CD8-positive, alpha-beta memory T cell (primary cell): ENCODE results near the gene KRT72. TPM values are rescaled to one million over a fixed set of nuclear protein-coding genes. Genes with fewer than 3 reads are reported as not detected.
A peak's percentile ranks its signal among the peaks of the same experiment; 100 is the strongest.

ENCODE experiments used
- CTCF ChIA-PET: fragments of 350-600 bp; sonication (Branson Sonifier 250); formaldehyde crosslinking; loops from one replicate; lab custom pipeline; 2021; ENCODE audit warnings: antibody characterized with exemption; lab: Charles Lee
- POLR2A ChIA-PET: fragments of 350-600 bp; sonication (Branson Sonifier 250); formaldehyde crosslinking; loops from one replicate; lab custom pipeline; 2021; ENCODE audit warnings: antibody characterized with exemption; lab: Charles Lee
- DNase-seq, 5 donors: peaks; one replicate each; pipeline versions ENCODE4 v3.0.0 to v3.0.0-alpha.2; 2020 to 2022; ENCODE audit warnings: mixed read lengths in 1 of 5
- H3K27ac ChIP-seq: one replicate; pipeline ENCODE4 v1.7.0; 2013; ENCODE audit warnings: low read depth, mild to moderate bottlenecking, low read length, moderate library complexity
- H3K27me3 ChIP-seq: 2 replicates; pipeline ENCODE4 v1.7.0; 2013; ENCODE audit warnings: low read length, mild to moderate bottlenecking; ENCODE audit not compliant: insufficient read depth, poor library complexity, severe bottlenecking
- H3K36me3 ChIP-seq: 2 replicates; pipeline ENCODE4 v1.7.0; 2013; ENCODE audit warnings: mild to moderate bottlenecking, low read length, moderate library complexity; ENCODE audit not compliant: insufficient read depth
- H3K4me1 ChIP-seq: 2 replicates; pipeline ENCODE4 v1.7.0; 2013; ENCODE audit warnings: mild to moderate bottlenecking, low read length, moderate library complexity; ENCODE audit not compliant: insufficient read depth
- H3K4me3 ChIP-seq: 2 replicates; pipeline ENCODE4 v1.7.0; 2013; ENCODE audit warnings: mild to moderate bottlenecking, low read length
- H3K9me3 ChIP-seq: 2 replicates; pipeline ENCODE4 v1.7.0; 2013; ENCODE audit warnings: mild to moderate bottlenecking, low read length
- H3K27ac Mint-ChIP-seq, 8 donors: one replicate each; pipeline ENCODE4 v1.8.0; 2020 to 2021; ENCODE audit warnings: mixed read lengths in 8 of 8, mild to moderate bottlenecking in 6 of 8, inconsistent platforms in 3 of 8, moderate library complexity in 3 of 8
- H3K27me3 Mint-ChIP-seq, 2 donors: one replicate each; pipeline ENCODE4 v1.8.0; 2020 to 2021; ENCODE audit warnings: mixed read lengths in 2 of 2, mild to moderate bottlenecking in 1 of 2, moderate library complexity in 1 of 2
- H3K36me3 Mint-ChIP-seq, 3 donors: one replicate each; pipeline ENCODE4 v1.8.0; 2020 to 2021; ENCODE audit warnings: mixed read lengths in 3 of 3, inconsistent platforms in 1 of 3, mild to moderate bottlenecking in 1 of 3
- H3K4me1 Mint-ChIP-seq, 3 donors: one replicate each; pipeline ENCODE4 v1.8.0; 2020 to 2021; ENCODE audit warnings: mixed read lengths in 3 of 3, inconsistent platforms in 1 of 3, mild to moderate bottlenecking in 1 of 3
- H3K4me3 Mint-ChIP-seq, 7 donors: one replicate each; pipeline ENCODE4 v1.8.0; 2020 to 2021; ENCODE audit warnings: mixed read lengths in 7 of 7, mild to moderate bottlenecking in 6 of 7, moderate library complexity in 4 of 7, inconsistent platforms in 2 of 7
- H3K9me3 Mint-ChIP-seq, 5 donors: one replicate each; pipeline ENCODE4 v1.8.0; 2020 to 2022; ENCODE audit warnings: mixed read lengths in 5 of 5, mild to moderate bottlenecking in 3 of 5, moderate library complexity in 2 of 5, inconsistent platforms in 1 of 5
- polyA plus RNA-seq: library from polyadenylated mRNA; unstranded; fragments of 300-500 nt; fragmentation: Illumina TruSeq; gene quantifications from one replicate; pipeline ENCODE4 v1.2.3, GENCODE V29; 2021
- total RNA-seq, 2 experiments: library from RNA; stranded (reverse); gene quantifications; one replicate each; pipeline ENCODE4 v1.2.3, GENCODE V29; 2021

KRT72 gene
- total and polyA plus RNA-seq, 3 experiments from 2014 or later, result not detected

DNA sequence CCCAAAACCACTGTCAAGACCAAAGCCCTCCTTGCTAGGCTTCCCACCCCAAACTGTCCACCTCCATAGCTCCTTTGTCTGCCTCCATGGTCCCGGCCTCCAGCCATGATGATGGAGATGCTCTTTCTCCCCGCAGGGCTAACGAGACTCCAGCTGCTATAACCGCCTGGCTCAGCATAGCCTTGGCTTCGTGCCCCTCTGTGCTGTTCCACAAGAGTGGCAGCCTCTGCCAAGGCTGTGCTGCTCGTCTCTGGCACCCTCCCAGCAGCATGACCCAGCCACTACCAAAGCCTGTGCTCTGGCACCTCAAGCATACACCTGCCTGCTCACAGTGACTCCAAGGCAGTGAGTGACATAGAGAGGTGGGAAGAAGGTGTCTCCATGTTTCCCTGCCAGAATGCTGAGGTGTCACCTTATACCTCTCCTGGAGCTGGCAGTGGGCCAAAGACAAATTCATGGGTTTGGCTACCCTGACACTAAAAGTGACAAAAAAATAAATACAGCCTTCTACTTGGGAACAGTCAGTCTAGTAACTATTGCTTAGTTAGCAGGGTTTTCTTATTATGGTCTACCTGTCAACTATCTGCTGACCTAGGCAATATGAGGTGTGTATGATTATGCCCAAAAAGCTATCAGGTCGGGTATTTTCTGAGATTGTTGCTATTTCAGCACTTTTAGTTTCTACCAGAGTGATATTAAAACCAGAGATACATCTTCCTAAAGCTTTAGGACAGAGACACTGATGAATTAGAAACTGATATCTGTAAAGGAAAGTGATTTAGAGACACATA lies 33.2 kb upstream of the KRT72 start:
- Mint-ChIP-seq H3K36me3 (no peaks in the 10 kb centered on the region), H3K27ac (peak overlapping the region in 3 of 8 donors; percentile 35 to 71 (median 40)), H3K4me1 (peaks cover 37 to 43% (median 40%) of the 10 kb centered on the region in 3 donors), H3K4me3 (no peak overlapping the region), H3K9me3 (no peaks in the 10 kb centered on the region), H3K27me3 (peaks cover 3 to 16% of the 10 kb centered on the region in 2 donors)
- CTCF ChIA-PET, result no interaction called here
- no peak for DNase-seq
- Histone ChIP-seq H3K4me3 (no peak overlapping the region), H3K36me3 (no peaks in the 10 kb centered on the region), H3K27ac (no peak overlapping the region), H3K4me1 (peaks cover 59% of the 10 kb centered on the region), H3K27me3 (no peaks in the 10 kb centered on the region), H3K9me3 (no peaks in the 10 kb centered on the region)
- POLR2A ChIA-PET, result interaction anchor here (1.0 kb wide), 1 partner anchor 49 kb away, joined by 3 read pairs; no protein-coding TSS in a partner anchor

DNA sequence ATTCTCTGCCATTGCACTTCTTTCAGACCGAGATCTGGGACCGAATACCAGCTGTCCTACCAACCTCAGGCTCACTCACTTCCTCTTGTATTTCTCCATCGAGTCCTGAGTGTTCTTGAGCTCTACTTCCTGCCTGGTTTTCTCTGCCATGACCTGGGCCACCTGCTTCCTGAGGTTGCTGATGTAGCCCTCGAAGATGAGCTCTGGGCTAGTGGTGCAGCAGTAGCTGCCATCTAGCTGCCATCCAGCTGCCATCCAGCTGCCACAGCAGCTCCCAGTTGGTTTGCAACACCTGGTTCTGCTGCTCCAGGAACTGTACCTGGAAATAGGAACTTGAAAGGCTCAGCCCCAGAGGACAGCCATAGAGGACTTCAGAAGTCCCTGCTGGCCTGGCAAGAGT lies 32.1 kb upstream of the KRT72 start:
- H3K27ac Mint-ChIP-seq, result peak overlapping the region in 4 of 8 donors; percentile 2 to 79 (median 56)
- ChIA-PET POLR2A (interaction anchor here (1.0 kb wide), 1 partner anchor 48 kb away, joined by 3 read pairs; no protein-coding TSS in a partner anchor), CTCF (interaction anchor here (1.3 kb wide), 1 partner anchor 9 kb away, joined by 4 read pairs; no protein-coding TSS in a partner anchor)
- peaks cover 2 to 12% of the 10 kb centered on the region in 2 donors for H3K27me3 Mint-ChIP-seq
- H3K9me3 ChIP-seq, result no peaks in the 10 kb centered on the region
- H3K9me3 Mint-ChIP-seq, result no peaks in the 10 kb centered on the region
- no peak overlapping the region for H3K4me3 ChIP-seq
- H3K4me1 Mint-ChIP-seq, result peaks cover 39 to 45% (median 42%) of the 10 kb centered on the region in 3 donors
- peak in 2 of 5 donors; percentile 20 to 47 for DNase-seq
- H3K36me3 ChIP-seq, result no peaks in the 10 kb centered on the region
- no peaks in the 10 kb centered on the region for H3K36me3 Mint-ChIP-seq
- H3K4me3 Mint-ChIP-seq, result peak overlapping the region in 4 of 7 donors; percentile 20 to 34 (median 28)
- H3K27ac ChIP-seq, result no peak overlapping the region
- no peaks in the 10 kb centered on the region for H3K27me3 ChIP-seq
- peaks cover 59% of the 10 kb centered on the region for H3K4me1 ChIP-seq

DNA sequence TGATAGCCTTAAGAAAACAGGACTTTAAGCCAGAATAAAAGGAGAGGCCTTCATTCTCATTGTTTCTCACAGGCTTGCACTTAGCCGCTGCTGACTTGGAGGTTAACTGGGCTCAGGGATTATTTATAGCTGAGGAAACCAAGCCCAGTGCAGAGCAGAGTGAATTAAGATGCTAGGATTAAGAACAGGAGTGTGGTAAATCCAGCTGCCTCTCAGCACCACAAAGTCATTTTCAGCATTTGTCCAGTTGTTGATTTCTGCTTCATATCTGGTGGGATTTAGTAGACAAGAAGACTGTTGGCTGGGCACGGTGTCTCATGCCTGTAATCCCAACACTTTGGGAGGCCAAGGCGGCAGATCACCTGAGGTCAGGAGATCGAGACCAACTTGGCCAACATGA lies 31.4 kb upstream of the KRT72 start:
- ChIA-PET CTCF (interaction anchor here (1.3 kb wide), 1 partner anchor 9 kb away, joined by 4 read pairs; no protein-coding TSS in a partner anchor), POLR2A (no interaction called here)
- peaks cover 0 to 8% of the 10 kb centered on the region in 2 donors for H3K27me3 Mint-ChIP-seq
- H3K9me3 Mint-ChIP-seq, result no peaks in the 10 kb centered on the region
- no peaks in the 10 kb centered on the region for H3K36me3 Mint-ChIP-seq
- H3K27ac Mint-ChIP-seq, result peak overlapping the region in 1 of 8 donors; percentile 45
- H3K4me3 ChIP-seq, result no peak overlapping the region
- H3K27me3 ChIP-seq, result no peaks in the 10 kb centered on the region
- peaks cover 41 to 49% (median 45%) of the 10 kb centered on the region in 3 donors for H3K4me1 Mint-ChIP-seq
- H3K9me3 ChIP-seq, result no peaks in the 10 kb centered on the region
- H3K4me3 Mint-ChIP-seq, result no peak overlapping the region
- H3K27ac ChIP-seq, result no peak overlapping the region
- no peaks in the 10 kb centered on the region for H3K36me3 ChIP-seq
- H3K4me1 ChIP-seq, result peaks cover 59% of the 10 kb centered on the region
- DNase-seq, result no peak

DNA sequence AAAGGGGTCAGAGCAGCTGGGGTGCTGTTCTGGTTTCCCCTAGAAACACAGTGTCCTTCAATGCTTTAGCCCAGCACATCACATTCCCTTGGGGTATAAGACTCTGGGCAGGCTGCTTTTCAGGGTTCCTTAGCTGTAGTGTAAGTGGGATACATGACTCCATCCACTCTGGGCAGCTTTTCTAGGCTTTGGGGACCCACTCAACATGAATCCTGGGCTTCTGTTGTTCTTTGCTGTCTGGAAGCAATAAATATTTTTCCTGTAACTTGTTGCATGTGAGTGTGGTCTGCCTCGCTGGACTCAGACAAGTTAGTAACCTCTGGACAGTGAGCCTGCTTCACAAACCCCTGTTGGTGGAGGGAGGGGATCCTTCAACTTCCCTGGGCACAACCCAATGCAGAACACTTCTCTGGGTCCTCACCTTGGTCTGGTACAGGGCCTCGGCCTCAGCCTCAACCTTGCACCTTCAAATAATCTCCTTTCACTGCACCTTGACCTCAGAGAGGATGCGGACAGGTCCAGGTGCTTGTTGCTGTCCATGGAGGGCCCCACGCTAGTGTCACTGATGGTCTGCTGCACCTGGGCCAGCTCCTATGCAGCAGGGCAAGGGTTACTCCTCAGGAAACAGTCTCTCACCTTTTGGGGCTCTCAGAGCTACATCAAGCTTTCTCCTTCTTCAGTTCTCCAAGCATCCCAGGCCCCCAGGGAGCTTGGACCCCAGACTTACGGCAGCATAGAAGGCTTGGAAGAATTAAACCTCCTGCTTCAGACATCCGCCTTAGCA lies 30.6 kb upstream of the KRT72 start:
- no peak for DNase-seq
- no peak overlapping the region for H3K27ac ChIP-seq
- peaks cover 43 to 50% (median 47%) of the 10 kb centered on the region in 3 donors for H3K4me1 Mint-ChIP-seq

DNA sequence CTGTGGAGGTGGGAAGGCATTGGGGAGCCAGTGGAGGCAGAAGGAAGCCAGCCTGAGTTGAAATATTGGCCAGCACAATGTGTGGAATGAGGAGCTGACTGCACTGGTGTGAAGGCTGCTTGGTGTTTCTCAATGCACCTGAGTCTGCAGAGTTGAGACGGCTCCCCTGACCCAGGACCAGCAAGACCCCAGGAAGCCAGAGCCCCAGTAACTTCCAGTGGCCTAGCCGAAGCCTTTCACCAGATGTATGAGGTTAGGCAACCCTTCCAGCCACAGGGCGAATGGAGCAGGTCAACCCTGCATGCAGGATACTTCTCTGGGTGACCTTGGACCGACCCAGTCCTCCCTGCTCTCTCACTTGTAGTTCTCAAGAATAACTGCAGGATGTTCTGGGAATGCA lies 30.0 kb upstream of the KRT72 start:
- CTCF ChIA-PET, result no interaction called here

More for the DNA sequence above, 30.6 kb upstream of the KRT72 start:
- no peaks in the 10 kb centered on the region for H3K36me3 ChIP-seq
- H3K27me3 ChIP-seq, result no peaks in the 10 kb centered on the region
- Mint-ChIP-seq H3K4me3 (no peak overlapping the region), H3K27ac (peak overlapping the region in 2 of 8 donors; percentile 42 to 77), H3K36me3 (peaks cover 0 to 2% (median 0%) of the 10 kb centered on the region in 3 donors), H3K9me3 (no peaks in the 10 kb centered on the region), H3K27me3 (peaks cover 2 to 4% of the 10 kb centered on the region in 2 donors)
- POLR2A ChIA-PET, result no interaction called here
- H3K9me3 ChIP-seq, result no peaks in the 10 kb centered on the region
- H3K4me3 ChIP-seq, result no peak overlapping the region
- CTCF ChIA-PET, result no interaction called here
- H3K4me1 ChIP-seq, result peaks cover 62% of the 10 kb centered on the region

GRCh38 chr12:52630599-52631200 lies 29.4 kb upstream of the KRT72 start:
- ChIA-PET CTCF (no interaction called here), POLR2A (no interaction called here)
- Mint-ChIP-seq H3K27ac (peak overlapping the region in 5 of 8 donors; percentile 13 to 85 (median 55)), H3K4me1 (peaks cover 41 to 44% (median 41%) of the 10 kb centered on the region in 3 donors), H3K4me3 (peak overlapping the region in 4 of 7 donors; percentile 8 to 50 (median 32)), H3K27me3 (peaks cover 0 to 3% of the 10 kb centered on the region in 2 donors), H3K9me3 (no peaks in the 10 kb centered on the region), H3K36me3 (peaks cover 0 to 3% (median 0%) of the 10 kb centered on the region in 3 donors)
- Histone ChIP-seq H3K27ac (no peak overlapping the region), H3K36me3 (no peaks in the 10 kb centered on the region), H3K27me3 (no peaks in the 10 kb centered on the region), H3K4me3 (peak overlapping the region; percentile 13), H3K9me3 (no peaks in the 10 kb centered on the region), H3K4me1 (peaks cover 54% of the 10 kb centered on the region)
- no peak for DNase-seq

More for the DNA sequence above, 30.0 kb upstream of the KRT72 start:
- no peaks in the 10 kb centered on the region for H3K9me3 Mint-ChIP-seq
- POLR2A ChIA-PET, result no interaction called here
- Histone ChIP-seq H3K9me3 (no peaks in the 10 kb centered on the region), H3K36me3 (no peaks in the 10 kb centered on the region), H3K4me3 (peak overlapping the region; percentile 13), H3K27me3 (no peaks in the 10 kb centered on the region), H3K27ac (no peak overlapping the region), H3K4me1 (peaks cover 57% of the 10 kb centered on the region)
- H3K27ac Mint-ChIP-seq, result peak overlapping the region in 4 of 8 donors; percentile 13 to 85 (median 57)
- no peak for DNase-seq
- peaks cover 0 to 3% of the 10 kb centered on the region in 2 donors for H3K27me3 Mint-ChIP-seq
- peaks cover 42 to 44% (median 43%) of the 10 kb centered on the region in 3 donors for H3K4me1 Mint-ChIP-seq
- H3K4me3 Mint-ChIP-seq, result no peak overlapping the region
- peaks cover 0 to 3% (median 0%) of the 10 kb centered on the region in 3 donors for H3K36me3 Mint-ChIP-seq

DNA sequence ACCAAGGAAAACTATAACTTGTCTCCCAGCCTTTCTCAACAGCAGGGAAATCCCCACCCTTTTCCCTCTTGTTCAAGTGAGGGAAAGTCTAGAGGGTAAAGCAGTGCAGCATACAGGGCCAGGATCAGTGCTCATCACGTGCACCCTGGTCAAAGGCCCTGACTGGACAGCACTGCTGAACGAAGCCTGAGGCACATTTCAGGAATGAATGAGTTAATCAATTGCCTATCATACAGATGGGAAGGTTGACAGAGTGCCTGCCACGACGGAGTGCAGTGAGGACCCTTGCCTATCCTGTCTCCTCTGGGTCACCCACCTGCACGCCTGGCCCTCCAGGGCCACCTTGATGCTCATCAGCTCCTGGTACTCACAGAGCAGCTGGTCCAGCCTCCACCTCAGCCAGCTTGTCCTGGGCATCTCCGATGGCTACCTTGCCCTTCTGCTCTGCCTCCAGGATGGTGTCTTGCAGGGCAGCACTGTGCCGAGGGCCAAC lies 28.8 kb upstream of the KRT72 start:
- peaks cover 41 to 44% (median 41%) of the 10 kb centered on the region in 3 donors for H3K4me1 Mint-ChIP-seq
- H3K4me1 ChIP-seq, result peaks cover 54% of the 10 kb centered on the region

More for the DNA sequence above, 28.8 kb upstream of the KRT72 start:
- Mint-ChIP-seq H3K4me3 (peak overlapping the region in 1 of 7 donors; percentile 1), H3K27ac (peak overlapping the region in 1 of 8 donors; percentile 49), H3K27me3 (peaks cover 2 to 3% of the 10 kb centered on the region in 2 donors), H3K36me3 (peaks cover 0 to 3% (median 0%) of the 10 kb centered on the region in 3 donors), H3K9me3 (no peaks in the 10 kb centered on the region)
- DNase-seq, result no peak
- Histone ChIP-seq H3K36me3 (no peaks in the 10 kb centered on the region), H3K27me3 (no peaks in the 10 kb centered on the region), H3K27ac (no peak overlapping the region), H3K4me3 (peak overlapping the region; percentile 13), H3K9me3 (no peaks in the 10 kb centered on the region)
- POLR2A ChIA-PET, result no interaction called here
- CTCF ChIA-PET, result no interaction called here
